Muscle layer of duodenum (tissue), 2 donors: ENCODE results near the gene DUSP1.
A peak's percentile ranks its signal among the peaks of the same experiment; 100 is the strongest.

ENCODE experiments used
- H3K27ac ChIP-seq: one replicate; pipeline ENCODE4 v1.7.0; 2013; ENCODE audit warnings: mild to moderate bottlenecking, low read length
- H3K27me3 ChIP-seq: one replicate; pipeline ENCODE4 v1.7.0; 2013; ENCODE audit warnings: low read depth, mild to moderate bottlenecking, control low read depth, low read length
- H3K36me3 ChIP-seq, 2 donors: one replicate each; pipeline ENCODE4 v1.7.0; 2013; ENCODE audit warnings: low read length in 2 of 2, control low read depth in 1 of 2, mild to moderate bottlenecking in 1 of 2; ENCODE audit not compliant: insufficient read depth in 2 of 2, control insufficient read depth in 1 of 2
- H3K4me1 ChIP-seq, 2 donors: one replicate each; pipeline ENCODE4 v1.7.0; 2013; ENCODE audit warnings: low read length in 2 of 2, mild to moderate bottlenecking in 2 of 2, control low read depth in 1 of 2, moderate library complexity in 1 of 2; ENCODE audit not compliant: insufficient read depth in 2 of 2, control insufficient read depth in 1 of 2
- H3K4me3 ChIP-seq, 2 donors: one replicate each; pipeline ENCODE4 v1.7.0; 2013; ENCODE audit warnings: low read length in 2 of 2, low read depth in 1 of 2, mild to moderate bottlenecking in 1 of 2
- H3K9me3 ChIP-seq, 2 donors: one replicate each; pipeline ENCODE4 v1.7.0; 2013; ENCODE audit warnings: low read length in 2 of 2, control low read depth in 1 of 2, mild to moderate bottlenecking in 1 of 2; ENCODE audit not compliant: control insufficient read depth in 1 of 2
- donor health status: healthy.

DUSP1 gene

GRCh38 chr5:172768098-172768572 lies 2.9 kb downstream of the DUSP1 start:
- peak overlapping the region; percentile 85 to 98 for H3K4me3 ChIP-seq
- peaks cover 26 to 57% of the 10 kb centered on the region in 2 donors for H3K36me3 ChIP-seq
- H3K27me3 ChIP-seq, result no peaks in the 10 kb centered on the region
- H3K4me1 ChIP-seq, result peaks cover under 1 to 17% of the 10 kb centered on the region in 2 donors
- no peaks in the 10 kb centered on the region for H3K9me3 ChIP-seq
- peak overlapping the region; percentile 99 for H3K27ac ChIP-seq

DNA sequence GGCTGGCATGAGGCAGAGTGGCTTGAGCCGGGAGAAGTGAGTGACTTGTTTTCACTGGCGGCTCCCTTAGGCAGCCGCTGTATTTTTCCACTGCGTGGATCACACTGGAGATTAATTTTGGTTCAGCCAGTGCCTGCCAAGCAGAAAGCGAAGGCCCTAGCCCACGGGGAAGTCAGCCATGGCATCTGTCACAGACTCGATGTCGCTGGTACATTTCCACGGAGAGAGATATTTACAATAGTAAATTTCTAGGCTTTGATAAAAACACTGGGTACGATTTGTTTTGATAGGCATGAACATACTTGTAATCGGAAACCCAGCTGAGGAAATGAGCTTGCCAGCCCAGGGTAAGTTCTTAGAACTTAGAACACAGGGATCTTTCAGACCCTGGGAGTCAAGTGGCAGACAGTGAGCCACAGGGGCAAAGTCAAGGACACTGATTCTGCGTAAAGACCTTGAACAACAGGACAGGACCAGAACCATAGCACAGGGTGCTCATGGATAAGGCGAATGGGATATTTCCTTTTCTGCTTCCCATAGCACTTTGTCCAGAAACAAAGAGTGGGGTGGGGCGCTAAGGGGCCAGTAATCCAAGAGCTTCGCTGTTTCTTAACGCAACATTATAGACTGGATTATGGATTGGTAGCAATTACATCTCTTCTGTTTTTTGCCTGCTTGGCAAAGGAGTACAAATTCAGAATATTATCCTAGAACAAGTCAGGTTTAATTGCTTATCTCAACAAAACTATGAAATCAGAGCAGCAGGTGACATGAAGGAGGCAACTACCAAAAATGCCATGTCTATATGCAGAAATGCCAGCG lies 4.5 kb downstream of the DUSP1 start:
- Histone ChIP-seq H3K4me1 (peaks cover 0 to 17% of the 10 kb centered on the region in 2 donors), H3K27me3 (no peaks in the 10 kb centered on the region), H3K4me3 (peak overlapping the region; percentile 85 to 98), H3K36me3 (peaks cover 26 to 42% of the 10 kb centered on the region in 2 donors), H3K27ac (peak overlapping the region; percentile 99), H3K9me3 (no peaks in the 10 kb centered on the region)

GRCh38 chr5:172765766-172766286 lies 5.2 kb downstream of the DUSP1 start:
- H3K4me1 ChIP-seq, result peaks cover 0 to 17% of the 10 kb centered on the region in 2 donors
- peak overlapping the region; percentile 85 to 98 for H3K4me3 ChIP-seq
- peak overlapping the region; percentile 99 for H3K27ac ChIP-seq

DNA sequence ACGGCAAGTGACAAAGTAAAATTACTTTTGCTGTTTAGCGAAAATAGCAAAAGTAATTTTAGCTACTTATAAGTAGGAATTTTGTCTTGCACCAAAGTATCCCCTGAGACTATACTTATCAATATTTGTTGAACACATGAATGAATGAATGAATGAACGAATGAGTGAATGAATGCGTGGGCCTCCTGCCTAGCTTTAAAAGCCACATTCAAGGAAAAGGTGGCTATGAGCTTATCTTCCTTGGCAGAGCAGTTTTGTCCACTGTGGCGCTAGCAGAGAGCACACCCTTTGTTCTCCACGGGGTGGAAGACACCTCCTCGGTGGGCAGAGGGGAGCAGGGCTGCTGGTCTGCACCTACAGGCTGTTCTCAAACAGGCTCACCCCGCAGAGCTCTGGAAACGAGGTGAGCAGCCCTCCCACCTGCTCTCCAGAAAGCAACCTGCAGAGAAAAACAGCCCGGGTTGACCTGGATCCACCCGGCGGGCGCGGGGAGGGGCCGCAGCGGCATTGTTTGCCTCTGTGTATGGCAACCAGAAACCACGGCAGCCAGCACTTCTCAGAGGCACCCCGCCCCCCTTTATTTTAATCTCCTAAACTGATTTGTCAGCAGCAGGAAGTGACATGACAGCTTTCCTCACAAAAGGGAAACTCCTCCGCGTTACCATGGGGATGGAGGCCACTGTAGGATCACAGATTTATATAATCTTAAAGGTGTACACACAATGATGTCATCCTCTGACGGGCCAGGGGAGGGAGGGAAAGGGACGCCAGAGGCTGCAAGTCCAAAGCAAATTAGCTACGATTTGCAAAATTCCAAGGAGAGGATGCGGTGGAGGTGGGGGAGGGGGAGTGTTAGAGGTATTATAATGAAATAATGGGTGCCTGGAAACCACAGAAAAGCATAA lies 5.9 kb downstream of the DUSP1 start:
- peaks cover 0 to 17% of the 10 kb centered on the region in 2 donors for H3K4me1 ChIP-seq
- H3K27ac ChIP-seq, result peak overlapping the region; percentile 99
- H3K36me3 ChIP-seq, result peaks cover 26 to 37% of the 10 kb centered on the region in 2 donors
- H3K9me3 ChIP-seq, result no peaks in the 10 kb centered on the region
- H3K27me3 ChIP-seq, result no peaks in the 10 kb centered on the region
- peak overlapping the region; percentile 49 to 85 for H3K4me3 ChIP-seq

More at GRCh38 chr5:172765766-172766286, 5.2 kb downstream of the DUSP1 start:
- Histone ChIP-seq H3K9me3 (no peaks in the 10 kb centered on the region), H3K27me3 (no peaks in the 10 kb centered on the region), H3K36me3 (peaks cover 26 to 40% of the 10 kb centered on the region in 2 donors)

DNA sequence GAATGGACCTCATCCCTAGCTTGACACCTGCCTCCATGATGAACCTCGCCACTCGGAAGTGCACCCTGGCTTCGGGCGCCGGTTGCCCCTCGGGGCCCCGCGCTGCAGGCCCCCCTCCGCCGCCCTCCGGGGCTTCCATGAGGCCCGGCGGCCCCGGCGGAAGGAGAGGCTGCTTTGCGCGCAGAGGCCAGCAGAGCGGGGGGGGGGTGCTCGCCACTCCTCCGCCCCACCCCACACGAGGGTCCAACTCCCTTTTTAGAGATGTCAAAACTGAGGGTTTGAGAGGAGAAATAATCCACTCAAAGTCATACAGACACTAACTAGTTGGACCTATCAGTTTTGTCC lies 7.9 kb downstream of the DUSP1 start:
- Histone ChIP-seq H3K36me3 (peaks cover 7 to 22% of the 10 kb centered on the region in 2 donors), H3K27me3 (no peaks in the 10 kb centered on the region), H3K4me1 (peaks cover 0 to 17% of the 10 kb centered on the region in 2 donors), H3K27ac (no peak overlapping the region), H3K4me3 (no peak overlapping the region), H3K9me3 (no peaks in the 10 kb centered on the region)

- no peaks in the 10 kb centered on the region for H3K9me3 ChIP-seq
- no peaks in the 10 kb centered on the region for H3K27me3 ChIP-seq
- no peak overlapping the region for H3K4me3 ChIP-seq
- no peak overlapping the region for H3K27ac ChIP-seq
- H3K4me1 ChIP-seq, result peaks cover 0 to 13% of the 10 kb centered on the region in 2 donors
- H3K36me3 ChIP-seq, result peaks cover 1 to 15% of the 10 kb centered on the region in 2 donors
Observed at GRCh38 chr5:172762214-172763119, 8.5 kb downstream of the DUSP1 start.

DNA sequence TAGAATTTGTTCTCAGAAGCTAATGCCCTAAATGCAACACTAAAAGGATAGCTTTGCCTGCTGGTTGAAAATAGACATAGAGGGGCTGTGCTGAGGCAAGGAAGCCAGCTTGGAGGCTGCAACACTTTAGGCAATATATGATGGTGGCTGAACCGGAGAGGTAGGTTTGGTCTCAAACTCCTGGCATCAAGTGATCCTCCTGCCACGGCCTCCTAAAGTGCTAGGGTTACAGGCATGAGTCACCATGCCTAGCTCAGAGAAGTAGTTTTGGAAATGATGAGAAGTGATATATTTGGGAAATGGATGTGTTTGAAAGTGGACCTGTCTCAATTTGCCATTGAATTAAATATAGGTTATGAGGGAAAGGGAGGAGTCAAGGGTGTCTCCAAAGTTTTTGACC lies 10.0 kb downstream of the DUSP1 start:
- H3K27ac ChIP-seq, result no peak overlapping the region
- peaks cover 0 to 9% of the 10 kb centered on the region in 2 donors for H3K4me1 ChIP-seq
- H3K9me3 ChIP-seq, result no peaks in the 10 kb centered on the region
- H3K4me3 ChIP-seq, result no peak overlapping the region
- H3K36me3 ChIP-seq, result peaks cover 0 to 6% of the 10 kb centered on the region in 2 donors
- no peaks in the 10 kb centered on the region for H3K27me3 ChIP-seq

DNA sequence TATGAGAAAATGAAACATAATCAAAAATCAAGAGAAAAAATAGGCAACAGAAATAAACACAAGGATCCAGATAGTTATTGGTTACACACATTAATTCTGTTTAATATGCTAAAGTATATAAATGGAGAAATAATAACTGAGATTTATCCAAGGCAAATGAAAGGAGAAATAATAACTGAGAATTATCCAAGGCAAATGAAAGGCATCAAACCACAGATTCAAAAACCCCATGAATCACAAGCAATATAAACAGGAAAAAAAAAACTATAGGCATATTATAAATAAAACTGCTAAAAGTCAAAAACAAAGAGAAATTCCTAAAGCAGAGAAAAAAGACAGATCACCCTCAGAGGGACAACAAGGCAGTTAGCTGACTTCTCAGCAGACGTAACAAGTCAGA lies 10.9 kb downstream of the DUSP1 start:
- Histone ChIP-seq H3K4me3 (no peak overlapping the region), H3K36me3 (no peaks in the 10 kb centered on the region), H3K27me3 (no peaks in the 10 kb centered on the region), H3K9me3 (no peaks in the 10 kb centered on the region), H3K4me1 (peaks cover 0 to 8% of the 10 kb centered on the region in 2 donors), H3K27ac (no peak overlapping the region)

DNA sequence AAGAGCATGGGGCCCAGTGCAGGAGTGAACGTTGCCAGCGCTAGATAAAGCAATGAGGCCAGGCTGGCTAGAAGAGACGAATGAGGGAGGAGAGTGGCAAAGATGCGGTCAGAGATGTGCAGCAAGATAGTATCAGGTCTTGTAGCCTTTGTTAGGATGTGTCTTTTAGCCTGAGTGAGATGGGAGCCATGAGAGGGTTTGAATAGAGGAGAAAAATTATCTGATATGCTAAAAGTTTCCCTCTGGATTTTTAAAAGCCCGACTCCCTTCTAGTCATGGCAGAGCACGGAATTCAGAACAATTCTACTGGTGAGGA lies 12.2 kb downstream of the DUSP1 start:
- Histone ChIP-seq H3K9me3 (no peaks in the 10 kb centered on the region), H3K27me3 (no peaks in the 10 kb centered on the region), H3K4me1 (no peaks in the 10 kb centered on the region), H3K27ac (no peak overlapping the region), H3K36me3 (no peaks in the 10 kb centered on the region), H3K4me3 (no peak overlapping the region)

DNA sequence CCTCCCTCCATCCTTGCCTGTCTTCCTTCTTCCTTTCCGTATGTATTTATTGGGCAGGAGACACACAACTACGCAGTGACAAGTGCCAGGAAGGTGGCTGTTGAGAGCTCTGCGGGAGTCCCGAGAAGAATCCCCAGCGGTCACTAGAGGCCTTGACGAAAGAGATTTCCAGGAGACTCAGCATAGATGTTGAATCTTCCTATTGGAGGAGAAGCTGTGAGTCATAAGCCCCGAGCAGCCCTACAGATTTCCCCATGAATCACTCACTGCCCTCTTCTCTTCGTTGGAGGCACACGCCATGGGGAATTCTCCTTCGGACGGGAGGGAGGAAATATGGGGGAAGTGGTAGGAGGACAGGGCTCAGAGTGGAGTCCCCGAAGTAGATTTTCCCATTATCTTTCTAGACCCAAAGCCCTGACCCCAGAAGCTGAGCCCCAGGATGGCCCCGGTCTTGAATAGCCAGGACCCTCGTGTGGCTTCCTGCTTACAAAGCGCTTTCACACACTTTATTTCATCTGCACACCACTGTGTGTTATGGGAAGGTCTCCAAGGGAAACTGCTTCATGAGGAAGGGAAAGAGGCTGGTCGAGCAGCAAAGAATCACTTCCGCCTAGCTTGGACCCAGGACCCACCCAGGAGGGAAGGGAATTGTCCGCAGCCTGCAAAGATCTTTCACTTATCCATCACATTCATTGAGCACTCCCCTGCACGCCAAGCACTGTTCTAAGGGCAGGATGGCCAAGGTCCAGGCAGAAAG lies 12.7 kb downstream of the DUSP1 start:
- Histone ChIP-seq H3K9me3 (no peaks in the 10 kb centered on the region), H3K4me1 (no peaks in the 10 kb centered on the region), H3K36me3 (no peaks in the 10 kb centered on the region), H3K4me3 (no peak overlapping the region), H3K27me3 (no peaks in the 10 kb centered on the region), H3K27ac (peak overlapping the region; percentile 25)
